ENCODE results near the gene CYTH3. TPM values are rescaled to one million over a fixed set of nuclear protein-coding genes. Genes with fewer than 3 reads are reported as not detected.

Gene CYTH3
- polyA plus RNA-seq, 1 donor (not counting 4 experiments of a cell fraction or from before 2014, with no cell fraction given): 28.4 TPM

GRCh38 chr7:6317797-6318438, 45.5 kb upstream of the CYTH3 start:
- Histone ChIP-seq H3K9ac (ENCODE audit: control insufficient read depth, extremely low read depth, insufficient read depth, low read length) (no peak overlapping the region), H3K4me1 (ENCODE audit: control insufficient read depth, extremely low read depth, insufficient read depth, low read length) (no peaks in the 10 kb centered on the region), H2AFZ (ENCODE audit: control insufficient read depth, low read length) (no peak overlapping the region), H3K4me2 (ENCODE audit: control insufficient read depth, extremely low read depth, insufficient read depth, low read depth, low read length) (no peak overlapping the region), H3K27ac (ENCODE audit: control insufficient read depth, insufficient read depth, low read length) (no peak overlapping the region), H3K4me3 (ENCODE audit: control insufficient read depth in 2 of 3, extremely low read depth in 1 of 3, insufficient read depth in 2 of 3, low read depth in 1 of 3, low read length in 3 of 3) (no peak overlapping the region), H3K9me1 (ENCODE audit: control insufficient read depth, extremely low read depth, insufficient read depth, low read length) (no peaks in the 10 kb centered on the region), H3K9me3 (ENCODE audit: control insufficient read depth, low read depth, low read length) (no peaks in the 10 kb centered on the region), H4K20me1 (ENCODE audit: control insufficient read depth, extremely low read depth, insufficient read depth, low read length) (no peaks in the 10 kb centered on the region), H3K36me3 (ENCODE audit: control insufficient read depth in 2 of 2, extremely low read depth in 1 of 2, insufficient read depth in 2 of 2, low read length in 2 of 2) (no peaks in the 10 kb centered on the region), H3K27me3 (ENCODE audit: control insufficient read depth, extremely low read depth, insufficient read depth, low read length) (no peaks in the 10 kb centered on the region), H3K79me2 (ENCODE audit: control insufficient read depth, insufficient read depth, low read length) (no peaks in the 10 kb centered on the region)
- TF ChIP-seq CTCF (optimal IDR thresholded peaks at IDR 0.05 in 1 of 3, IDR thresholded peaks at IDR 0.05 in 1 of 3, conservative IDR thresholded peaks at IDR 0.05 in 1 of 3; ENCODE audit: extremely low read depth in 1 of 3, insufficient read depth in 2 of 3, low read length in 3 of 3) (no peak), EZH2 (IDR thresholded peaks at IDR 0.05; ENCODE audit: low read length) (no peak)
- dilution Hi-C loops (cut with MboI; ENCODE audit: extremely low pct_ligation_motif_present, low sequenced_read_pairs): loop anchor here (10.0 kb wide), 1 partner anchor 173 kb away; no protein-coding TSS in a partner anchor
- DNase-seq (ENCODE audit: low read depth, low spot score): no peak
- FAIRE-seq: no peak

- Histone ChIP-seq H3K9ac (ENCODE audit: control insufficient read depth, extremely low read depth, insufficient read depth, low read length) (no peak overlapping the region), H2AFZ (ENCODE audit: control insufficient read depth, low read length) (no peak overlapping the region), H3K4me3 (ENCODE audit: control insufficient read depth in 2 of 3, extremely low read depth in 1 of 3, insufficient read depth in 2 of 3, low read depth in 1 of 3, low read length in 3 of 3) (no peak overlapping the region), H3K9me1 (ENCODE audit: control insufficient read depth, extremely low read depth, insufficient read depth, low read length) (no peaks in the 10 kb centered on the region), H4K20me1 (ENCODE audit: control insufficient read depth, extremely low read depth, insufficient read depth, low read length) (no peaks in the 10 kb centered on the region), H3K4me2 (ENCODE audit: control insufficient read depth, extremely low read depth, insufficient read depth, low read depth, low read length) (no peak overlapping the region), H3K27me3 (ENCODE audit: control insufficient read depth, extremely low read depth, insufficient read depth, low read length) (no peaks in the 10 kb centered on the region), H3K79me2 (ENCODE audit: control insufficient read depth, insufficient read depth, low read length) (no peaks in the 10 kb centered on the region), H3K27ac (ENCODE audit: control insufficient read depth, insufficient read depth, low read length) (no peak overlapping the region), H3K4me1 (ENCODE audit: control insufficient read depth, extremely low read depth, insufficient read depth, low read length) (no peaks in the 10 kb centered on the region), H3K36me3 (ENCODE audit: control insufficient read depth in 2 of 2, extremely low read depth in 1 of 2, insufficient read depth in 2 of 2, low read length in 2 of 2) (no peaks in the 10 kb centered on the region), H3K9me3 (ENCODE audit: control insufficient read depth, low read depth, low read length) (no peaks in the 10 kb centered on the region)
- FAIRE-seq (no peak), DNase-seq (ENCODE audit: low read depth, low spot score) (no peak)
- no peak for TF ChIP-seq CTCF (optimal IDR thresholded peaks at IDR 0.05 in 1 of 3, IDR thresholded peaks at IDR 0.05 in 1 of 3, conservative IDR thresholded peaks at IDR 0.05 in 1 of 3; ENCODE audit: extremely low read depth in 1 of 3, insufficient read depth in 2 of 3, low read length in 3 of 3)
- dilution Hi-C loops (cut with MboI; ENCODE audit: extremely low pct_ligation_motif_present, low sequenced_read_pairs): loop anchor here (10.0 kb wide), 1 partner anchor 171 kb away; no protein-coding TSS in a partner anchor
Observed at GRCh38 chr7:6316226-6316625, 43.8 kb upstream of the CYTH3 start.
